Measurements from ENCODE around the gene NHSL1. TPM values are rescaled to one million over a fixed set of nuclear protein-coding genes. Genes with fewer than 3 reads are reported as not detected.

The NHSL1 gene
- total RNA-seq, 2 donors from 2014 or later: 9.7 to 13.3 TPM

- no peaks in the 10 kb centered on the region for H3K4me1 ChIP-seq (ENCODE audit: control insufficient read depth in 1 of 2, low read depth in 2 of 2)
- no peak for ATAC-seq (ENCODE audit: insufficient number of reproducible peaks, low FRiP score, low read depth)
- H3K36me3 ChIP-seq: no peaks in the 10 kb centered on the region
- H3K27ac ChIP-seq: no peak overlapping the region
- no peaks in the 10 kb centered on the region for H3K9me3 ChIP-seq
- no peak for TF ChIP-seq CTCF (IDR thresholded peaks at IDR 0.05)
- no peak overlapping the region for H3K4me3 ChIP-seq
- DNase-seq (ENCODE audit: low spot score): no peak
- H3K27me3 ChIP-seq (replicated peaks; ENCODE audit: insufficient read depth): no peaks in the 10 kb centered on the region
Measured at GRCh38 chr6:138484018-138484731, 15.1 kb downstream of the NHSL1 start.

DNA sequence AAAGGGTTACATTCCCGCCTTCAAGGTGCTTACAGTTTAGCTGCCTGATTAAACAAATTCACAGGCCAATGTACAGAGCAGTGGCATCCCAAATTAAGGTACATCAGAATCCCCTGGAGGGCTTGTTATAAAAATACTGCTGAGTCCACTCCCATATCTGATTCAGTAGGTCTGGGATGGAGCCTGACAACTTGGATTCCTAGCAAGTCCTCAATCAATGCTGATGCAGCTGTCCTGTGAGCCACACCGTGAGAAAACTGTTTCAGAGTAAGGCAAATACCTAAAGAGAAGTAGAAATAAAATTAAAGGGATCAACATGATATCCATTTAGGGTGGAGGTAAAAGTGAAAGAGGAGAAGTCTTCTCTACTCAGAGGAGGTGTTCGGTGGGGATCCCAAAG is 16.5 kb downstream of the NHSL1 start:
- no peak for DNase-seq (ENCODE audit: low spot score)
- Histone ChIP-seq H3K9me3 (no peaks in the 10 kb centered on the region), H3K4me3 (no peak overlapping the region), H3K27me3 (replicated peaks; ENCODE audit: insufficient read depth) (no peaks in the 10 kb centered on the region), H3K36me3 (no peaks in the 10 kb centered on the region), H3K27ac (no peak overlapping the region), H3K4me1 (ENCODE audit: control insufficient read depth in 1 of 2, low read depth in 2 of 2) (no peaks in the 10 kb centered on the region)
- ATAC-seq (ENCODE audit: insufficient number of reproducible peaks, low FRiP score, low read depth): no peak
- no peak for TF ChIP-seq CTCF (IDR thresholded peaks at IDR 0.05)

GRCh38 chr6:138480279-138480949 is 18.9 kb downstream of the NHSL1 start:
- no peaks in the 10 kb centered on the region for H3K27me3 ChIP-seq (replicated peaks; ENCODE audit: insufficient read depth)
- H3K4me3 ChIP-seq: no peak overlapping the region
- no peaks in the 10 kb centered on the region for H3K4me1 ChIP-seq (ENCODE audit: control insufficient read depth in 1 of 2, low read depth in 2 of 2)
- H3K27ac ChIP-seq: no peak overlapping the region
- no peaks in the 10 kb centered on the region for H3K9me3 ChIP-seq
- DNase-seq (ENCODE audit: low spot score) (no peak), ATAC-seq (ENCODE audit: insufficient number of reproducible peaks, low FRiP score, low read depth) (no peak)
- no peak for TF ChIP-seq CTCF (IDR thresholded peaks at IDR 0.05)
- H3K36me3 ChIP-seq: no peaks in the 10 kb centered on the region

DNA sequence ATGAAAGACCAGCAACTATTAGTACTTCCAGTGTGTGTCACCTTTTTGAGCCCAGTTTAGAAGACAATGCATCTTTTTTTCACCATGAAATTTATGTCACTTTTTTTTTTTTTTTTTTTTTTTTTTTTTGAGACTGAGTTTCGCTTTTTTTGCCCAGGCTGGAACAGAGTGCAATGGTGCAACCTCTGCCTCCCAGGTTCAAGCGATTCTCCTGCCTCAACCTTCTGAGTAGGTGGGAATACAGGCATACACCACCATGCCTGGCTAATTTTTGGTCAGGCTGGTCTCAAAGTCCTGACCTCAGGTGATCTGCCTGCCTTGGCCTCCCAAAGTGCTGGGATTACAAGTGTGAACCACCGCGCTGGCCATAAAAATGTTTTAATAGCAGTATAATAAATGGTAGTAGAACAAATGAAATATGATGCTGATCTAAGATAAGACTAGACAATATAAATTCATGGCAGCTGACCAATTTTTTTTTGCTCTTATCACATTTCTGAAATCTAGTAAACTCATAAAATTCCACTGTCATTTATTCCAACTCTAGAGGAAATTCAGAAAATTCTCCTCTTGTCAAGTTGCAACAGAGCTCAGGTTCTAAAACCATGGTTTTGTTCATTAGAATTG is 21.3 kb downstream of the NHSL1 start:
- no peaks in the 10 kb centered on the region for H3K36me3 ChIP-seq
- H3K4me1 ChIP-seq (ENCODE audit: control insufficient read depth in 1 of 2, low read depth in 2 of 2): no peaks in the 10 kb centered on the region
- H3K9me3 ChIP-seq: no peaks in the 10 kb centered on the region
- no peak overlapping the region for H3K4me3 ChIP-seq
- DNase-seq (ENCODE audit: low spot score) (no peak), ATAC-seq (ENCODE audit: insufficient number of reproducible peaks, low FRiP score, low read depth) (no peak)
- no peak overlapping the region for H3K27ac ChIP-seq
- no peaks in the 10 kb centered on the region for H3K27me3 ChIP-seq (replicated peaks; ENCODE audit: insufficient read depth)
- TF ChIP-seq CTCF (IDR thresholded peaks at IDR 0.05): no peak

GRCh38 chr6:138476116-138476515 is 23.2 kb downstream of the NHSL1 start:
- Histone ChIP-seq H3K4me1 (ENCODE audit: control insufficient read depth in 1 of 2, low read depth in 2 of 2) (no peaks in the 10 kb centered on the region), H3K27me3 (replicated peaks; ENCODE audit: insufficient read depth) (no peaks in the 10 kb centered on the region), H3K27ac (no peak overlapping the region), H3K4me3 (no peak overlapping the region), H3K9me3 (no peaks in the 10 kb centered on the region), H3K36me3 (no peaks in the 10 kb centered on the region)
- ATAC-seq (ENCODE audit: insufficient number of reproducible peaks, low FRiP score, low read depth): no peak
- TF ChIP-seq CTCF (IDR thresholded peaks at IDR 0.05): no peak
- DNase-seq (ENCODE audit: low spot score): no peak
